Prostate gland (tissue), 2 donors: ENCODE results near the gene WDR1. TPM values are rescaled to one million over a fixed set of nuclear protein-coding genes. Genes with fewer than 3 reads are reported as not detected.

Experiments used
- DNase-seq: peaks from one replicate; pipeline ENCODE4 v3.0.0-alpha.2; 2019; ENCODE audit warnings: low spot score
- H3K27ac ChIP-seq, 2 donors: fragments of 200-600 bp; sonication (generic); 2 replicates each; pipeline ENCODE4 v1.5.1; 2017 to 2019
- H3K27me3 ChIP-seq: fragments of 200-600 bp; sonication (generic); replicated peaks from 2 replicates; pipeline ENCODE4 v1.5.1; 2019; ENCODE audit not compliant: insufficient read depth
- H3K36me3 ChIP-seq, 2 donors: fragments of 200-600 bp; sonication (generic); 1 replicate in 1 of 2; 2 replicates in 1 of 2; pipeline versions ENCODE4 v1.5.1 to v1.8.1; 2017 to 2019
- H3K4me1 ChIP-seq: fragments of 200-600 bp; sonication (generic); replicated peaks from 2 replicates; pipeline ENCODE4 v1.5.1; 2019
- H3K4me3 ChIP-seq, 2 donors: fragments of 200-600 bp; sonication (generic); 2 replicates each; pipeline ENCODE4 v1.5.1; 2017 to 2019
- H3K9me3 ChIP-seq: fragments of 200-600 bp; sonication (generic); 2 replicates; pipeline ENCODE4 v1.5.1; 2017
- POLR2A ChIP-seq: fragments of 450-650 bp; IDR thresholded peaks from one replicate; pipeline ENCODE4 v1.6.1; 2016; ENCODE audit warnings: antibody characterized with exemption, mild to moderate bottlenecking
- POLR2AphosphoS5 ChIP-seq: sonication (generic); formaldehyde crosslinking; IDR thresholded peaks from one replicate; pipeline ENCODE4 v1.6.1; 2017; ENCODE audit warnings: antibody characterized with exemption
- WGBS: methylation state at CpG from one replicate; pipeline ENCODE4 v1.1.5; 2018; 5-methylcytosine and 5-hydroxymethylcytosine counted together
- intact Hi-C: fragments of 100-400 bp; cut with DNase I; formaldehyde crosslinking; loops from one replicate; pipeline ENCODE4 v1.14.2; 2022
- total RNA-seq, 2 donors: library from RNA; depleted of rRNA; stranded (reverse); fragments of >200 nt; gene quantifications; one replicate each; pipeline ENCODE4 v1.1.0, GENCODE V29; 2016
- TF ChIP-seq, protein P1 (sequence below), 4 experiments: fragments of 200-600 bp in 2 of 4; fragments of 450-650 bp in 2 of 4; sonication (generic) in 2 of 4; IDR thresholded peaks; 1 replicate in 3 of 4; 2 replicates in 1 of 4; pipeline ENCODE4 v1.5.1; 2016 to 2019; ENCODE audit warnings: antibody characterized with exemption in 4 of 4, mild to moderate bottlenecking in 2 of 4, moderate library complexity in 2 of 4

Gene WDR1
- total RNA-seq, 2 donors from 2014 or later = 127 to 171 TPM

DNA sequence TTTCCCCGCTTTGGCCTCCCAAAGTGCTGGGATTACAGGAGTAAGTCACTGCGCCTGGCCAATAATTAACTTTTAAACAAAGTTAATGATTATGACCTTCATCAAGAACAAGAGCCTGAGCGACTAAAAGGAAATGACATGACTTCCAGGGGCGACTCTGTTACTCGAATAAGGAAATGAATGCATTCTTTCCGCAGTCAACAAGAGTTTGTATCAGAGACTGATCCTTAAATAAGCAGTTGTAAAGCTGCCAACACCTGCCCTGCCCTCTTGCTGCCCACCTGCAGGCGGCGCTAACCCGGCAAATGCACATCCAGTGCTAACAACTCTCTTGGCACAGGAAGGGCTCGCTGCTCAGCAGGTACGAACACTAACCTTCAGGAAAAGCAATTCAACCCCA, 27.3 kb downstream of the WDR1 start:
- no peaks in the 10 kb centered on the region for H3K4me1 ChIP-seq
- TF ChIP-seq POLR2AphosphoS5 (no peak), POLR2A (no peak)
- TF ChIP-seq, protein P1, sequence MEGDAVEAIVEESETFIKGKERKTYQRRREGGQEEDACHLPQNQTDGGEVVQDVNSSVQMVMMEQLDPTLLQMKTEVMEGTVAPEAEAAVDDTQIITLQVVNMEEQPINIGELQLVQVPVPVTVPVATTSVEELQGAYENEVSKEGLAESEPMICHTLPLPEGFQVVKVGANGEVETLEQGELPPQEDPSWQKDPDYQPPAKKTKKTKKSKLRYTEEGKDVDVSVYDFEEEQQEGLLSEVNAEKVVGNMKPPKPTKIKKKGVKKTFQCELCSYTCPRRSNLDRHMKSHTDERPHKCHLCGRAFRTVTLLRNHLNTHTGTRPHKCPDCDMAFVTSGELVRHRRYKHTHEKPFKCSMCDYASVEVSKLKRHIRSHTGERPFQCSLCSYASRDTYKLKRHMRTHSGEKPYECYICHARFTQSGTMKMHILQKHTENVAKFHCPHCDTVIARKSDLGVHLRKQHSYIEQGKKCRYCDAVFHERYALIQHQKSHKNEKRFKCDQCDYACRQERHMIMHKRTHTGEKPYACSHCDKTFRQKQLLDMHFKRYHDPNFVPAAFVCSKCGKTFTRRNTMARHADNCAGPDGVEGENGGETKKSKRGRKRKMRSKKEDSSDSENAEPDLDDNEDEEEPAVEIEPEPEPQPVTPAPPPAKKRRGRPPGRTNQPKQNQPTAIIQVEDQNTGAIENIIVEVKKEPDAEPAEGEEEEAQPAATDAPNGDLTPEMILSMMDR (IDR thresholded peaks at IDR 0.05) = peak in 2 of 4 experiments; percentile 26 to 41
- no peak overlapping the region for H3K4me3 ChIP-seq
- no peak for DNase-seq
- H3K27me3 ChIP-seq = no peaks in the 10 kb centered on the region
- intact Hi-C loops = no loop called here
- WGBS = 68% methylated on average over 11 of the region's 11 CpGs
- no peak overlapping the region for H3K27ac ChIP-seq
- no peaks in the 10 kb centered on the region for H3K9me3 ChIP-seq
- peaks cover 0 to 38% of the 10 kb centered on the region in 2 donors for H3K36me3 ChIP-seq

DNA sequence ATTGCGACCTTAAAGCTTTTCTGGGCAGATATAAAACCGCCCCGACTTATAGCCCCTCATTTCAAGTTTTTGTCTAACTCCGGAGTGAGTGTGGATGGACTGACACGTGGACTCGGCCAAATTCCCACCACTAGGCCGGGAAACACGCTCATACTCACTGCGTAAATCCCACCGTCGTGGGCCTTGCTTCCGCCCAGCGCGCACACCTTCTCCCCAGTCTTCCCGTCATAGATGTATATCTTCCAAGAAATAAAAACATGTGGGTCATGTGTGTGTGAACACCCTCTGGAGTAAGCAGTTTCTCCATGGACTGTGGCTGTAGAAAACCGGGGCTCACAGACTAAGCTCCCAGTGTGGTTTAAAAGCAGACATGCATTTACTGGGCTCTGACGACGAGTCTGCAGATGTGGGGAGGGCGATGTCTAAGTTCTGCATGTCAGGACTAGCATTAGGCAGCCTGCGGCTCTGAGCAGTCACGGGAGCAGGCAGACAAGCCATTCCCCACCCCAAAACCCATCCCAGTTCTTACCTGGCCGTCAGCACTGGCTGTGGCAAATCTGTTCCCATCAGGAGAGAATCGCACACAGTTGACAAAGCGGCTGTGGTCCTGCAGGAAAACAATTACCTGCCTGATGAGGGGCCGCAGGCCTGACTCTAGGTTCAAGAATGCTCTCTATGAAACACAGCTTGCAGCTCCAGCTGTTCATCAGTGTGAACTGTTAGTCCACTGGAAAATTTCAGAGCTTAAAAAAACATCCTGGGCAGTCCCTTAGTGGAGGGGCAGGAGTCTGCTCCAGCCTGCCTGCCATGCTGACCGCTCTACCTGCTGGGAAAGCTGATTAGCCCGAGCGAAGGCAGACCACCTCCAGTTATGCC, 28.2 kb downstream of the WDR1 start:
- Histone ChIP-seq H3K36me3 (peaks cover 0 to 44% of the 10 kb centered on the region in 2 donors), H3K4me1 (no peaks in the 10 kb centered on the region), H3K27me3 (no peaks in the 10 kb centered on the region), H3K27ac (no peak overlapping the region), H3K4me3 (no peak overlapping the region), H3K9me3 (no peaks in the 10 kb centered on the region)
- intact Hi-C loops = no loop called here
- DNase-seq = peak; percentile 31
- 73% methylated on average over 28 of the region's 28 CpGs for whole genome bisulfite sequencing
- no peak for TF ChIP-seq POLR2A
- TF ChIP-seq, protein P1 (IDR thresholded peaks at IDR 0.05) = no peak
- no peak for TF ChIP-seq POLR2AphosphoS5

DNA sequence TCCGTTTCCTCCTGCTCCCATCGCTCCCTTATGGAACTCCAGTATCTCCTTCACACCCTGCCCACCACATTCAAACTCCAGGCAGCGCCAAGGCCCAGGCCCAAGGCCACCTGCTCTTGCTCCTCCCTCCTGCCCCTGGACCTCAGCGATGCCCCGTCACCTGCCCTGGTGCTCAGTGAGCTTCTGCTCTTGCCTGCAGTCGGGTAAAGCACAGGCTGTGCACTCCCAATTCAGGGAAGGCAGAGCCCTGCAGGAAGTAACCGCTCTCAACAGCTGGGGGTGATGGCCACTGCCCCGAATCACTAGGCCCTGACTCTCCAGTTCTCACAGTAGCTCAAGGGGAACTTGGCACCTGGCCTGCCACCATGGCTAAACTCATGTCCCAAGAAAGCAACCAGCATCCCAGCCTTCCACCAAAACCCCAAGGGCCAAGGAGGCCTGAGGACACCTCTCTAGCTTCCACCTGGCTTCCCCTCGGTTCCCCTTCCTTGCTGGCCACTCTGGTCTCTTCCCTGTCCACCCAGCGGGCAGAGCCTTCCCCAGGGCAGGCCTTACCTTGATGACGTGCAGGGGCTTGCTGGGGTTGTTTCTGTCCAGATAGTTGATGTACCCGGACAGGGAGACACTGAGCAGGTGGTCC, 29.3 kb downstream of the WDR1 start:
- 93% methylated on average over 12 of the region's 12 CpGs for WGBS
- TF ChIP-seq POLR2A (no peak), POLR2AphosphoS5 (no peak)
- TF ChIP-seq, protein P1 (IDR thresholded peaks at IDR 0.05) = no peak

DNA sequence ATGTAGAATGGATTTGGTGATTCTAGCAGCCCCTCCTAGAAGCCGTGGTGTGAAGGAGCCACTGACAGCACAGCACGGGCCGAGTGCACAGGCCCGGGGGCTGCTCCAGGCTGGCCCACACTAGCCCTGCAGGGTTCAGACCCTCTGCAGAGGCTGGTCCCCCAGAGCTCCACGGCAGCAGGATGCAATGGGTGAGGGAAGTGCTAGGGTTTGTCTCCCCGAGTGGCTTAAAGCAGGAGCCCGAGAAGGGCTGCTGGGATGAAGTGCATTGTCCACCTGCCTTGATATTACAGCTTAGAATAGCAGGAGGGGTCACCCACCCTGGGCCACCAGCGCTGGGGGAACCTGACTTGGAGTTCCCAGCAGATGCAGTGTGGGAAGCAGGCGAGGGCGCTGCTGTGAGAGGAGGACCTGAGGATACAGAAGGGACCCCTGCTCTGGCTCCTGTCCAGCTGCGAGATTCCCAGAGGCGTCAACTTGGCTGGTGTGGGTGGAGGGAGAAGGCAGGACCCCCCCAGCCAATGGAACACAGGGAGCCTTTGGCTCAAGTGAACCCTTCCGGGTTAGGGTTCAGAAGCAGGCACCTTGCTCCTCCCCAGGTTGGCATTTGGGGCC, 30.0 kb downstream of the WDR1 start:
- WGBS = 85% methylated on average over 13 of the region's 13 CpGs
- Histone ChIP-seq H3K4me1 (no peaks in the 10 kb centered on the region), H3K27me3 (no peaks in the 10 kb centered on the region), H3K27ac (no peak overlapping the region), H3K9me3 (no peaks in the 10 kb centered on the region), H3K4me3 (no peak overlapping the region), H3K36me3 (peaks cover 8 to 49% of the 10 kb centered on the region in 2 donors)
- intact Hi-C loops = no loop called here
- DNase-seq = no peak
- no peak for TF ChIP-seq POLR2A
- no peak for TF ChIP-seq POLR2AphosphoS5
- TF ChIP-seq, protein P1 (IDR thresholded peaks at IDR 0.05) = no peak

More for the DNA sequence above, 29.3 kb downstream of the WDR1 start:
- no peak for DNase-seq
- H3K9me3 ChIP-seq = no peaks in the 10 kb centered on the region
- peaks cover 5 to 48% of the 10 kb centered on the region in 2 donors for H3K36me3 ChIP-seq
- intact Hi-C loops = no loop called here
- no peak overlapping the region for H3K27ac ChIP-seq
- no peaks in the 10 kb centered on the region for H3K4me1 ChIP-seq
- no peak overlapping the region for H3K4me3 ChIP-seq
- H3K27me3 ChIP-seq = no peaks in the 10 kb centered on the region
